ENCODE measurements around the gene FZD7.
A peak's percentile ranks its signal among the peaks of the same experiment; 100 is the strongest.

Gene FZD7

DNA sequence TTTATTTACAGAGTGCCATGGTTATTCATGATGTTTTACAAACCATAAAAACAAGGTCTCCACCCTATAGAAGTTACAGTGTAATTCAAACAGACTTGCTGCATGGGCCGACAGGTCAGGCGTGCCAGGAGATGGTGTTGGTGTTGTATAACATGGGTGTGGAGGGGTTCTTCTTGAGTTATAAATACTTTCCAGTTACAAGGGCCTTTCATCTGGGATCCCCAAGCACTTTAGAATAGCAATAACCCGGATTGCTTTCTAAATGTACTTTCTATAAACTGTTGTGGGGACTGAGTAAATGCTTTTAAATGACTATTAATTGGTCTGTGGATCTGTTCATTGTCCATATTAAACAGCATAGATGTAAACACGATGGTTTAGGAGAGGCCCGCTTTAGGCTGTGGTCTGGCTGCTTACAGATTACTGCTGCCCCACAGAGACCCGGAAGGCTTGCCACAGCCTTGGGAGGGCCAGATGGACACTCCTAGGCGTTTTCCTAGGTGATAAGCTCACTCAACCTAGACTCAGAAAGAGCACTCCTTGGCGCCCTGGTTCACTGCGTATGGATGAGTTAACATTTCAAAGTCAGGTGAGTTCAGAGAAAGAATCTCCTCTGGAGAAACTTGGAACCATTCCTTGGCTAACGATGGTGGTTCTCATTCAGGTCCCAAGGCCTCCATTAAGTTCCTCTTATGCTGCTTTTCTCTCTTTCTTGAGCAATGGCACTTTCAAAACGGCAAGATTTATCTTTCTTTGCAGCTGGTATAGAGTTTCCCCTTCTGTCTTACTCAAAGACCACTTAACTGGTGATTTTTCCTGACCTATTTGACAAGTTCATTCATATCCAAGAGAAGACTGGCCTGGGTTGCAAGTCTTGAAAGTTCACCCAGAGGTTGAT, 35.8 kb downstream of the FZD7 start:
- no peak for DNase-seq

DNA sequence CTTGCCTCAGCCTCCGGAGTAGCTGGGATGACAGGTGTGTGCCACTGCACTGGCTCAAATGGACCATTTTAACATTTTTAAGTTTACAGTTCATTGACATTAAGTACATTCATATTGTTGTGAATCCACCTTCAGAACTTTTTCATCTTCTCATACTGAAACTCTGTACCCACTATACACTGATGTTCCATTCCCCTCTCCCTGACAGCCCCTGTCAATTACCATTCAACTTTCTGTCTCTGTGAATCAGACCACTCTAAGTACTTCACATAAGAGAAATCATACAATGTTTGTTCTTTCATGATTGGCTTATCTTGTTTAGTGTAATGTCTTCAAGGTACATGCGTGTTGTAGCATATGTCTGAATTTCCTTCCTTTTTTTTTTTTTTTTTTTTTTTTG, 37.5 kb downstream of the FZD7 start:
- DNase-seq, result no peak

DNA sequence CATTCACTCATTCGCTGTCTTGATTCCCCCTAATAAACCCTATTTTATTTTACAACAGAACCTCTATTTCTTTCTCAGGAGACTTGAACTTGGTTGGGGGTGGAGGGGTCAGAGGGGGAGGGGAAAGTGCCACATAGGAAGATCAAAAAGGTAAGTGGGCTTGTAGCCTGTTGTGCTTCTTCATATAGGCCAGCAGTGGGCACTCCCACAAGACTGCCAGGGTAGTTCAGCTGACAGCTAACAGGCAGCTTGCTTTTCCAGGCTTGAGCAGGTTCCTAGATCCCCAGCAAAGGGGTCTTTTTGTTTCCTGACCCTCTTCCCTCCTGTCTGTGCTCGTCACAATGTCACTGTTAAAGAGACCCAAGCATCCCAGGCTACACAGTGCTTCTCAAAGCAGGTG, 38.6 kb downstream of the FZD7 start:
- no peak for DNase-seq

DNA sequence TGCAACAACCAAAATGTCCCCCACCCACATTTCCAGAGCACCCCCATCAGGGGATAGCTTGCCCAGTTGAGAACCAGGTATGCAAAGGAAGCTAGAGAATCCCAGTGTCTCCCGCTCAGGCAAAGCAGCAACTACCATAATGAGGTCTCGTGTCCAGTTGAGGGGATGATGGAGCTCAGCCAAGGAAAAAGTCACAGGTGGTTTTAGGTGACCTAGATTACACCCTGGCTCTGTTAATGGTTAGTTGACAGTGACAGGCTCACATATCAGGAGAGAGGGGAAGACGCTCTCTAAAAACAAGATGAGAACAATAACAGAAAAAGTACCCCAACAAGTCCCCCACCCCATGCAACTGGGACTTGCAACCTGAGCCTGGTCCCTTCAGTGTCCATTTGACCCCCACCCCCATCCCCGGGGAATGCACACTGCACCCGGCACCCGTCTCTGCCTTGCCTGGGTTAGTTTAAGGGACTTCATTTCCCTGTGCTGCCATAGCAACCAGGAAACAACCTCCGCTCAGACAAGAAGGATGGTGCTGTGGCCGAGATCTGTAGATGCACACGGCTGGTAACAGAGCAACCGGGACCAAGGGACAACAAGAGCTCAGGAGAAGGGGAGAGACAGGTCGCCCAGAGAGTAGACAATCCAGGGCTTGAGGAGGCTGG, 39.2 kb downstream of the FZD7 start, which contains the start of gene KIAA2012:
Gene KIAA2012 (plus strand): TSS at position 519 of the 665 bp plus-strand sequence. CDS start 373 bp downstream, outside the sequence.
- DNase-seq, result peak; percentile 64

DNA sequence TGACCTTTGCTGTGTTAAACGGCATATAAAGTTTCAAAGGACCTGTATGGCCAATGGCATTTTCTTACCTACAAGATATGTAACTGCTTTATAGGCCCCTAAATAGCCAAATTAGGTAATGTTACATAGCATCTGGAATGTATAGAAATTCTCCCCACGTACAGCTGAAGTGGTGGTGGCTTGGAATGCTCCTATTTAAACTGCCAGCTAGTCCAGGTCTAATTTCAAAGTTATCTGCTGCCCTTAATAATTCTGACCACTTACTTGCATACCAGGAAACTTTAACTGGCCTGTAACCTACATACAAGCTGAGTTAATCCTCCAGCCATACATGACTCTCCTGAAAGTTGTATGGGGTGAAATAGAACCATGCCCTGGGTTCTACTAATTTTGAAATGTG, 40.7 kb downstream of the FZD7 start:
- DNase-seq, result no peak

DNA sequence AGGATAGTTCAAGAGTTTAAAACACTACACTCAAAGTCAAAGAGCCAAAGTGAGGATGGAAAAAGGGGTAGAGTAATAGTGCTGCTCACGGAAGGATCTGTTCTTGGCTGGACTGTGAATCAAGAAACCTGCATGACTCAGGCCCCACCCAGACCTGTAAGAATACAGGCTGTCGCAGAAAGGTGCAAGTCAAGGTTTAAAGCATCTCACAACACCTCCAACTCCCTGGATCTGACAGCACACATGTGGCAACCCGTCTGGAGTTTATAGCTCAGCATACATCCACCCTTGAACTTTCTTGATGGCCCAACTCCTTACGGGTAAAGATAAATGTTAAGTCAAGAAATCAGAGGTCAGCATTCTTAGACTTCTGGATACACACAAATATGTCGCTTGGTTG, 45.7 kb downstream of the FZD7 start:
- no peak for DNase-seq

DNA sequence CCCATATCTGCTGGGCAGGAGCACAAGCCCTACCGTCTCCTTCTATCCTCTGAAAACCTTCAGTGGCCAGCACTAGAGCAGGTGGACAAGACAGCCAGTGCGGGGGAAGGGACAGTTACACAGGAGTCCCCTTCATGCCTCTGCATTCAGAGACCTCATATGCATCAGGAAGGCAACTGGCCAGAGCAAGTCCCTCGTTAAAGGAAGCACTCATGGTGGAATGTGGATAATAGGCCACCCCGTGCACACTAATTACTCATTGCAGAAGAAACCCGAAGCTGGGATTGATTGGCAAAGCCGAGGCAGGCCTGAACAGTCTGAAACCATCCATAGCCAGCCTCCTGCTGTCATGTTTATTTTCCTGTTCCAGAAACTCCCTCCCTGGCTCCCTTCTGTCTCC, 50.6 kb downstream of the FZD7 start:
- no peak for DNase-seq
